H1 (cell line): Measurements from ENCODE around the gene PC.
A peak's percentile ranks its signal among the peaks of the same experiment; 100 is the strongest.

Experiments used
- BRCA1 ChIP-seq: IDR thresholded peaks from 2 replicates; pipeline ENCODE4 v1.6.1; 2012; ENCODE audit warnings: low read depth, low read length, improper control_type of control experiment
- CBX5 ChIP-seq: fragments of 300-800, 300-1000 bp; sonication (generic); IDR thresholded peaks from 2 replicates; pipeline ENCODE4 v1.7.1; 2016; ENCODE audit warnings: antibody characterized with exemption, low read length, low read depth
- CTCF ChIP-seq, 3 experiments: IDR thresholded peaks; 1 replicate in 2 of 3; 2 replicates in 1 of 3; pipeline versions ENCODE4 v1.5.1 to v1.6.1; 2011; ENCODE audit warnings: low read length in 3 of 3, mild to moderate bottlenecking in 3 of 3, inconsistent platforms in 2 of 3, low read depth in 1 of 3, moderate library complexity in 1 of 3; ENCODE audit not compliant: insufficient read depth in 1 of 3; ENCODE audit errors: control extremely low read depth in 1 of 3
- EP300 ChIP-seq, 2 experiments: IDR thresholded peaks; 1 replicate in 1 of 2; 2 replicates in 1 of 2; pipeline ENCODE4 v1.6.1; 2011 to 2012; ENCODE audit warnings: low read depth in 2 of 2, low read length in 2 of 2, mild to moderate bottlenecking in 2 of 2, borderline replicate concordance in 1 of 2, inconsistent platforms in 1 of 2, moderate library complexity in 1 of 2
- GTF2F1 ChIP-seq: IDR thresholded peaks from 2 replicates; pipeline ENCODE4 v1.6.1; 2012; ENCODE audit warnings: low read depth, low read length, improper control_type of control experiment, borderline replicate concordance
- JUN ChIP-seq: IDR thresholded peaks from 2 replicates; pipeline ENCODE4 v1.6.1; 2011; ENCODE audit warnings: low read depth, mild to moderate bottlenecking, improper control_type of control experiment, low read length
- MAX ChIP-seq: IDR thresholded peaks from 2 replicates; pipeline ENCODE4 v1.6.1; 2012; ENCODE audit warnings: inconsistent platforms
- POLR2A ChIP-seq, 2 experiments: IDR thresholded peaks; 1 replicate in 1 of 2; 2 replicates in 1 of 2; pipeline ENCODE4 v1.6.1; 2011; ENCODE audit warnings: low read depth in 2 of 2, low read length in 2 of 2, mild to moderate bottlenecking in 2 of 2; ENCODE audit errors: control extremely low read depth in 1 of 2
- POLR2AphosphoS5 ChIP-seq: IDR thresholded peaks from 2 replicates; pipeline ENCODE4 v1.6.1; 2011; ENCODE audit warnings: low read depth, low read length
- TAF1 ChIP-seq: IDR thresholded peaks from 2 replicates; pipeline ENCODE4 v1.6.1; 2011; ENCODE audit warnings: mild to moderate bottlenecking, low read depth, low read length
- USF2 ChIP-seq: IDR thresholded peaks from 2 replicates; pipeline ENCODE4 v1.6.1; 2011; ENCODE audit warnings: low read length, improper control_type of control experiment

- TF ChIP-seq POLR2A (IDR thresholded peaks at IDR 0.05; ENCODE audit: control extremely low read depth in 1 of 2, low read depth in 2 of 2, low read length in 2 of 2), result no peak
- peak; percentile 83 to 95 (median 95) for TF ChIP-seq CTCF (IDR thresholded peaks at IDR 0.05; ENCODE audit: control extremely low read depth in 1 of 3, insufficient read depth in 1 of 3, low read depth in 1 of 3, low read length in 3 of 3)
- no peak for TF ChIP-seq USF2
- no peak; the same call in 1 of the 2 replicates for TF ChIP-seq GTF2F1
- no peak for TF ChIP-seq BRCA1
- peak; percentile 84 for TF ChIP-seq MAX
- no peak for TF ChIP-seq CBX5
- TF ChIP-seq TAF1, result no peak
- no peak for TF ChIP-seq POLR2AphosphoS5
- no peak for TF ChIP-seq JUN
- no peak for TF ChIP-seq EP300 (IDR thresholded peaks at IDR 0.05; ENCODE audit: borderline replicate concordance in 1 of 2, low read depth in 2 of 2, low read length in 2 of 2)
These were observed 74.9 kb downstream of the PC start for GRCh38 chr11:66883016-66883965.
